Pancreas (tissue), 10 donors: ENCODE results near the gene VWA7. TPM values are rescaled to one million over a fixed set of nuclear protein-coding genes. Genes with fewer than 3 reads are reported as not detected.

Experiments used
- ATAC-seq, 4 donors: fragments of 200-7000 bp; cut with Tn5 transposase; one replicate each; pipeline versions ENCODE4 v1.8.0 to v1.9.1; 2020; ENCODE audit warnings: mild to moderate bottlenecking in 4 of 4, moderate library complexity in 4 of 4
- DNase-seq, 6 donors: peaks; one replicate each; pipeline ENCODE4 v3.0.0-alpha.2; 2020
- FAIRE-seq: peaks from 2 replicates; lab custom pipeline; 2012; peaks lifted over from hg19 to GRCh38; lab: Jason Lieb, UNC
- H3K27ac ChIP-seq, 4 donors: fragments of 200-600 bp; sonication (generic); 1 replicate in 3 of 4; 2 replicates in 1 of 4; pipeline versions ENCODE4 v1.5.0 to v1.8.0; 2020
- H3K27me3 ChIP-seq, 4 donors: fragments of 200-600 bp; one replicate each; pipeline ENCODE4 v1.8.0; 2021
- H3K36me3 ChIP-seq, 3 donors: fragments of 200-600 bp; sonication (generic) in 1 of 3; one replicate each; pipeline versions ENCODE4 v1.5.0 to v1.8.0; 2020 to 2021
- H3K4me1 ChIP-seq, 3 donors: fragments of 200-600 bp; one replicate each; pipeline ENCODE4 v1.8.0; 2021
- H3K4me3 ChIP-seq, 4 donors: fragments of 200-600 bp; sonication (generic) in 2 of 4; one replicate each; pipeline versions ENCODE4 v1.5.0 to v1.8.0; 2020 to 2021
- H3K9me3 ChIP-seq, 4 donors: fragments of 200-600 bp; one replicate each; pipeline ENCODE4 v1.8.0; 2021
- WGBS, 2 donors: extraction: QIAGEN DNeasy Blood & Tissue Kit; methylation state at CpG; one replicate each; pipeline ENCODE4 v1.1.7; 2013; 5-methylcytosine and 5-hydroxymethylcytosine counted together
- intact Hi-C, 3 donors: fragments of 100-400 bp; cut with DNase I; formaldehyde crosslinking; loops; one replicate each; pipeline versions ENCODE4 v1.11.1 to v1.14.2; 2022
- polyA plus RNA-seq, 2 donors: library from polyadenylated mRNA; stranded (reverse); fragments of 200-250 nt; gene quantifications; one replicate each; pipeline ENCODE4 v1.2.3, GENCODE V29; 2013
- total RNA-seq, 6 donors: library from RNA; stranded (reverse); fragmentation: NEBNext Ultra II Directional in 4 of 6; extraction: Animal tissue kit (Norgen Biotek cat#: 25700) in 4 of 6; gene quantifications; one replicate each; pipeline versions ENCODE4 v1.2.1 to v1.2.4, GENCODE V29; 2021 to 2023
- TF ChIP-seq, protein P1 (sequence below), 4 donors: fragments of 200-600 bp; sonication (generic) in 3 of 4; IDR thresholded peaks; one replicate each; pipeline versions ENCODE4 v1.5.0 to v1.8.0; 2021; ENCODE audit warnings: antibody characterized with exemption in 4 of 4
- donor health status: healthy with polysubstance abuse.
- donor health status: DM: no; HTN: no; CAD: no; lungs with moderate emphysema.
- donor health status: DM: no; HTN: no; CAD: no.
- donor health status: control.
- donor health status: control.
- donor health status: Bipolar disorder and iron deficiency.
- donor health status: DM: yes; HTN: yes; CAD: no.
- donor health status: DM: no; HTN: no; CAD: no.
- donor health status: DM: no; HTN: no; CAD: no.
- donor health status: DM: yes; HTN: yes; CAD: no.

Gene VWA7
- total and polyA plus RNA-seq, 8 donors, result 2.9 to 11.9 (median 4.8) TPM

DNA sequence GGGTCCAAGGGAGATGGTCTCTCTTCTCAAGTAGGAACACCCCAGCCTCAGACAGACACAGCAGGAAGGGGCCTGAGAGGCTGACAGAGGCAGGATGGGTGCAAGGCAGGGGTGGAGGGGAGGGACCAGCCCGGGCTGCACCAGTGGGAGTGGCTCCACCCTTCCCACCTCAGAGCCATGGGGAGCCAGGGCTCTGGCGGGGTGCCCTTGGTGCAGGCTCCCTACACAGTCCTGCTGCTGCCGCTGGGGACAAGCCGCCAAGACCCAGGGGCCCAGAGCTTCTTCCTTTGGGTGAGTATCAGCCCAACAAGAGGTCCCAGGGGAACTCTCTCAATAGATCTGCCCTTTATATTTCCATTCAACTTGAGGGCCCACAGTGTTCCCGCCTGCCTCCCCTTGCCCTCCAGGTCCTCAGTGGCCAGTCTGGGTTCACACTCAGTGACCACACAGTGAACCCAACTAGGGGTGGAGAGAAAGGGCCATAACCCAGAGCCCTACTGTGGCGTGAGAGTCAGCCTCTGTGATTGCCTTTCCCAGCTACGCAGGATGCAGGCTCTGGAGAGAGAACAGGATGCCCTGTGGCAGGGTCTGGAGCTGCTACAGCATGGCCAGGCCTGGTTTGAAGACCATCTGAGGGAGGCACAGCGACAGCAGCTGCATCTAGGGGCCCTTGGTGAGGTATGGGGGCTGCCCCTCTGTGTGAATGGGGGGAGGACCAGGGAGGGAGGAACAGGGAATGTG is 14.1 kb downstream of the VWA7 start:
- Histone ChIP-seq H3K27ac (no peak overlapping the region), H3K4me1 (no peaks in the 10 kb centered on the region), H3K27me3 (no peaks in the 10 kb centered on the region), H3K4me3 (no peak overlapping the region), H3K9me3 (no peaks in the 10 kb centered on the region), H3K36me3 (no peaks in the 10 kb centered on the region)
- intact Hi-C loops, result no loop called here
- TF ChIP-seq, protein P1, sequence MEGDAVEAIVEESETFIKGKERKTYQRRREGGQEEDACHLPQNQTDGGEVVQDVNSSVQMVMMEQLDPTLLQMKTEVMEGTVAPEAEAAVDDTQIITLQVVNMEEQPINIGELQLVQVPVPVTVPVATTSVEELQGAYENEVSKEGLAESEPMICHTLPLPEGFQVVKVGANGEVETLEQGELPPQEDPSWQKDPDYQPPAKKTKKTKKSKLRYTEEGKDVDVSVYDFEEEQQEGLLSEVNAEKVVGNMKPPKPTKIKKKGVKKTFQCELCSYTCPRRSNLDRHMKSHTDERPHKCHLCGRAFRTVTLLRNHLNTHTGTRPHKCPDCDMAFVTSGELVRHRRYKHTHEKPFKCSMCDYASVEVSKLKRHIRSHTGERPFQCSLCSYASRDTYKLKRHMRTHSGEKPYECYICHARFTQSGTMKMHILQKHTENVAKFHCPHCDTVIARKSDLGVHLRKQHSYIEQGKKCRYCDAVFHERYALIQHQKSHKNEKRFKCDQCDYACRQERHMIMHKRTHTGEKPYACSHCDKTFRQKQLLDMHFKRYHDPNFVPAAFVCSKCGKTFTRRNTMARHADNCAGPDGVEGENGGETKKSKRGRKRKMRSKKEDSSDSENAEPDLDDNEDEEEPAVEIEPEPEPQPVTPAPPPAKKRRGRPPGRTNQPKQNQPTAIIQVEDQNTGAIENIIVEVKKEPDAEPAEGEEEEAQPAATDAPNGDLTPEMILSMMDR (IDR thresholded peaks at IDR 0.05), result no peak
- no peak for FAIRE-seq
- whole genome bisulfite sequencing, 2 donors, result 75 to 77% methylated on average over 6 to 8 of the region's 8 CpGs
- ATAC-seq, result no peak
- no peak for DNase-seq

DNA sequence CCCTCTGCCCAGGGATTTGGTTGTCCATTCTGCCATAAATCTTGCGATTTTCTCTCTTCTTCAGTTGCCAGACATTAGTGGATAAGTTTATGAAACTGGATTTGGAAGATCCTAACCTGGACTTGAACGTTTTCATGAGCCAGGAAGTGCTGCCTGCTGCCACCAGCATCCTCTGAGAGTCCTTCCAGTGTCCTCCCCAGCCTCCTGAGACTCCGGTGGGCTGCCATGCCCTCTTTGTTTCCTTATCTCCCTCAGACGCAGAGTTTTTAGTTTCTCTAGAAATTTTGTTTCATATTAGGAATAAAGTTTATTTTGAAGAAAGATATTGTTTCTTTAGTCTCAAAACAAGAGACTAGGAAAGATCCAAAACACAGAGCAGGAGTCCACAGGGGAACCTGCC is 14.8 kb downstream of the VWA7 start, which contains the start of gene SAPCD1:
SAPCD1 (plus strand) TSS at position 301 of the 400 bp plus-strand sequence. CDS start 399 bp downstream, outside the sequence.
- WGBS, 2 donors, result 64 to 71% methylated on average over 4 of the region's 4 CpGs
- no peak within 1 kb of the TSS for H3K4me3 ChIP-seq
- H3K27ac ChIP-seq, result no peak within 1 kb of the TSS
- no peaks in the 10 kb centered on the region for H3K9me3 ChIP-seq
- no peak for ATAC-seq
- intact Hi-C loops, result no loop called here
- no peaks in the 10 kb centered on the region for H3K36me3 ChIP-seq
- no peak for FAIRE-seq
- TF ChIP-seq, protein P1 (IDR thresholded peaks at IDR 0.05), result no peak
- DNase-seq, result no peak
- H3K4me1 ChIP-seq, result no peaks in the 10 kb centered on the region
- no peaks in the 10 kb centered on the region for H3K27me3 ChIP-seq

DNA sequence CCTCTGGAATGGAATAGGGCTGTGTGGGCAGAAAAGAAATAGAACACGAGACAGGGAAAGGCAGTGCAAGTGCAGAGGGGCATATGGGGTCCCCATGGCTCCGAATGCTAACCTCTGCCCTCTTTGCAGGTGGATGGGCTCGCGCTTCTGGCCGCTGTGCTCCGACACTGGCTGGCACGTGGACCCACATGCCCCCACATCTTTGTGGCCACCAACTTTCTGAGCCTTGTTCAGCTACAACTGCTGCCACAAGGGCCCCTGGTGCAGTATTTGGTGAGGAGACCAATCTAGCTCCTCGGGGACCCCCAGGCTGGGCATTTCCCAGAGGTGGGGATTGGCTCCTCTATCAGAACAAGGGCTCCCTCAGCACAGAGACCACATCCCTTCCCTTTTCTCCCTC is 15.8 kb downstream of the VWA7 start:
- WGBS, 2 donors, result 92 to 94% methylated on average over 7 to 8 of the region's 8 CpGs
- H3K4me3 ChIP-seq, result no peak overlapping the region
- no peak overlapping the region for H3K27ac ChIP-seq
- H3K27me3 ChIP-seq, result no peaks in the 10 kb centered on the region
- no peaks in the 10 kb centered on the region for H3K4me1 ChIP-seq
- no peak for ATAC-seq
- H3K9me3 ChIP-seq, result no peaks in the 10 kb centered on the region
- no peak for FAIRE-seq
- no peak for DNase-seq
- H3K36me3 ChIP-seq, result no peaks in the 10 kb centered on the region
- TF ChIP-seq, protein P1 (IDR thresholded peaks at IDR 0.05), result no peak
- intact Hi-C loops, result no loop called here

DNA sequence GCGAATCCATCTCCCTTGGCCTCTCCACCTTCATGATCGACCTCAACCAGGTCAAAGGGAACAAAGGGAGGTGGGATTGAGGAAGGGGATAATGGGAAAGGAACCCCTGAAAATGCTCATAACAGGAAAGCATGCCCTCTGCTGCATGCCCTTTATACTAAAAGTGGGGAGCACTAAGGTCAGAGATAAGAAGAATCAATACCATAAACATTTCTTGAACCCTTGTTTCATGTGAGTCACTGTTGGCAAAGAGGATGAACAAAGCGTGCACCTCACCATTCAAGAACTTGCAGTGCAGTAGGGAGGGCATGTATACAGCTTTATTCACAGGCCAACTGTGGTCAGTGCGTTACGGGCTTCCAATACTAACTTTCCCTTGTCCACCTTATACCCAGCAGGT is 16.3 kb downstream of the VWA7 start:
- H3K4me1 ChIP-seq, result no peaks in the 10 kb centered on the region
- no peak for FAIRE-seq
- H3K4me3 ChIP-seq, result no peak overlapping the region
- TF ChIP-seq, protein P1 (IDR thresholded peaks at IDR 0.05), result no peak
- no peaks in the 10 kb centered on the region for H3K9me3 ChIP-seq
- intact Hi-C loops, result no loop called here
- DNase-seq, result no peak
- no peak for ATAC-seq
- H3K36me3 ChIP-seq, result no peaks in the 10 kb centered on the region
- no peaks in the 10 kb centered on the region for H3K27me3 ChIP-seq
- H3K27ac ChIP-seq, result no peak overlapping the region
- 80 to 86% methylated on average over 5 of the region's 5 CpGs for WGBS, 2 donors

DNA sequence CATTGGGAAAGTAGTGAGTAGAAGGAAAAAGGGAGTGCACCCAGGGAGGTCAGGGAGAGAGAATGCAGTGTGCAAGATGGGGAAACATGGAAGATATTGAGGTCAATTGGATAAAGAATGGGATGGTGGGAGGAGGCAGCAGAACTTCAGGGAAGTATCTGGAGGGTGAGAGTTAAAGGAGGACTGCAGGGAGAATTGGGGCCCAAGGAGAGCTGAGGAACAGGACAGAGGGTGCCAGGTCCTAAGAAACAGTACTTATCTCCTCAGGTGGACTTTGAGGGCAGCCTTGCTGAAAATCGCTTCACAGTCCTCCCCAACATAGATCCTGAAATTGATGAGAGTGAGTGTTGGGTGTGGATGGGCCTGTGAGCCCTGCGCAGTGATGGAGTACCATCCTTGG is 18.8 kb downstream of the VWA7 start:
- TF ChIP-seq, protein P1 (IDR thresholded peaks at IDR 0.05), result no peak
- no peaks in the 10 kb centered on the region for H3K27me3 ChIP-seq
- FAIRE-seq, result no peak
- WGBS, 2 donors, result 79 to 85% methylated on average over 2 of the region's 2 CpGs
- H3K4me1 ChIP-seq, result no peaks in the 10 kb centered on the region
- no peak for ATAC-seq
- no peaks in the 10 kb centered on the region for H3K9me3 ChIP-seq
- DNase-seq, result no peak
- intact Hi-C loops, result no loop called here
- H3K4me3 ChIP-seq, result no peak overlapping the region
- no peaks in the 10 kb centered on the region for H3K36me3 ChIP-seq
- no peak overlapping the region for H3K27ac ChIP-seq
